NCI-H510A (cell line): Measurements from ENCODE around the gene ITGA11.

Experiments used
- DNase-seq: peaks from one replicate; lab custom pipeline; 2025; lab: John Stamatoyannopoulos, UW

ITGA11 gene

DNA sequence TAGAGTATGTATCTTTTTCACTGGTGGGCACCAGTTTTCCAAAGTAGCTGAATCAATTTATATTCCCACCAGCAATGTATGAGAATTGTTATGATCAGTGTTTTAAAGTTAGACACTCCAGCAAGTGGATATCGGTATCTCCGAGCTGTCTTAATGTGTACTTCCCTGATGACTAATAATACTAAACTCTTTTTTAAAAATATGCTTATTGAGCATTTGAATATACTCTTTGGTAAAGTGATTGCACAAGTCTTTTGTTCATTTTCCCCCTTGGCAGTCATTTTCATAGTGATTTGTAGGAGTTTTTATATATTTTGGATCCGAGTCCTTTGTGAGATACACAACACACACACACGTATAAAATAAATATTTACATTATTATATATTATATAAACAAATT is 166.9 kb downstream of the ITGA11 start:
- no peak for DNase-seq

DNA sequence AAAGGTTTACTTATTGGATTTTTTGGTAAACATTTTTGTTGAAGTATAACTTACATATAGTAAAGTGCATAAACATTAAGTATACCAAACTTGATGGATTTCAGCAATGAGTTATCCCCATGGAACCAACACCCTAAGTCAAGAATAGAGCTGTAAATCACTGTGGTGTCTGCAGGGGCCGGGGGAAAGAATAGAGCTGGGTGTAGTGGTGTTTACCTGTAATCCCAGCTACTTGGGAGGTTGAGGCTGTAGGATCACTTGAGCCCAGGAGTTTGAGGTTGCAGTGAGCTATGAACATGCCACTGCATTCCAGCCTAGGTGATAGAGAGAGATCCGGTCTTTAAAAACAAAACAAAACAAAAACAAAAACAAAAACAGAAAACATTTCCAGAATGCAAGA is 167.7 kb downstream of the ITGA11 start:
- no peak for DNase-seq

DNA sequence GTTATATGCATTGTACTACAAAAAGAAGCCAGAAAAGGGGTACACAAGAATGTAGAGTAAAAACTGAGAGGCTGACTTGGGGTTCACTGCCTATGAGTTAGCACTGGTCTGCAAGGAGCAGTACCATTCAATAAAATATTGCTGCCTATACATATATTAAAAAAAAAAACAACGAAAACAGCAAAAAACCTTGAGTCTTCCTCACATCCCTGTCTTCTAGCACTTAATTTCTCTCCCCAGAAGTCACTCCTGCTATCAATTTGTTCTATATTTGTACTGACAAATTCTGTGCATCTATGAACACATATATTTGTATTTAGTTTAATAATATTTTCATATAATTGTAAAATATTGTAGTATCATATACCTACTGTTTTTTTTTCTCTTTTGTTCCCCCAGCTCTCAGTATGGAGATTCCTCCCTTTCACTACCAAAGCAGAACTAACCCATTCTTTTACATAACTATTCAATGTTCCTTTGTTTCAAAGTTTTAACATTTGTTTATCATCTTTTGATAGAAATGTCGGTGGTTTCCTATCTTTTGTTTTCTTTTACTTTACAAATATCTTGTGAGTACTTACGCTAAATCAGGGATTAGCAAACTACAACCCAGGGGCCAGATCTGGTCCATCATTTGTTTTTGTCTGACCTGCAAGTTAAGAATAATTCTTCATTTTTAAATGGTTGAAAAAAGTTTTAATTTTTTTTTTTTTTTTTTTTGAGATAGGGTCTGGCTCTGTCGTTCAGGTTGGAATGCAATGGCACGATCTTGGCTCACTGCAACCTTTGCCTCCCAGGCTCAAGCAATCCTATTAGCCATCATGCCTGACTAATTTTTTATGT is 169.2 kb downstream of the ITGA11 start:
- no peak for DNase-seq

DNA sequence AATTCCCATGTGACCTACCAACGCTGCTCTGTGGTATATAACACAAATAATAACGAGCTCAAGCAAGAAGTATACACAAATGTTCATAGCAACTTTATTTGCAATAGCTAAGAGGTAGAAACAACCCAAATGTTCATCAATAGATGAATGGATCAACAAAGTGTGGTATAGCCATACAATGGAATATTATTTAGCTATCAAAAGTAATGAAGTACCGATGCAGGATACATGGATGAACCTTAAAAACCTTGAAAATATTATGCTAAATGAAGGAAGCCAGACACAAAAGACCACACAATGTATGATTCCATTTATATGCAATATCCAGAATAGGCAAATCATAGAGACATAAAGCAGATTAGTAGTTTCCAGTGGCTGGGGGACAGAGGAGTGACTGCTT is 170.0 kb downstream of the ITGA11 start:
- no peak for DNase-seq

DNA sequence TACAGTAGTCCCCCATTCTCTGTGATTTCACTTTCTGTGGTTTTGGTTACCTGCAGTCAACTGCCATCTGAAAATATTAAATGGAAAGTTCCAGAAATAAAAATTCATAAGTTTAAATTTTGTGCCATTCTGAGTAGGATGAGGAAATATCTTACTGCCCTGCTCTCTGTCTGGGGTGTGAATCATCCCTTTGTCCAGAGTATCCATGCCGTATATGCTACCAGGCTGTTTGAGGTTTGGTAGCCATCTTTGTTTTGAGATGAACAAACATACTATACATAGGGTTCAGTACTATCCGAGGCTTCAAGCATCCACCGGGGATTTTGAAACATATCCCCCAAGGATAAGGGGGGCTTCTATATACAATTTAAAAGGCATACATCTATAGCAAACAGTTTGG is 170.7 kb downstream of the ITGA11 start:
- no peak for DNase-seq

DNA sequence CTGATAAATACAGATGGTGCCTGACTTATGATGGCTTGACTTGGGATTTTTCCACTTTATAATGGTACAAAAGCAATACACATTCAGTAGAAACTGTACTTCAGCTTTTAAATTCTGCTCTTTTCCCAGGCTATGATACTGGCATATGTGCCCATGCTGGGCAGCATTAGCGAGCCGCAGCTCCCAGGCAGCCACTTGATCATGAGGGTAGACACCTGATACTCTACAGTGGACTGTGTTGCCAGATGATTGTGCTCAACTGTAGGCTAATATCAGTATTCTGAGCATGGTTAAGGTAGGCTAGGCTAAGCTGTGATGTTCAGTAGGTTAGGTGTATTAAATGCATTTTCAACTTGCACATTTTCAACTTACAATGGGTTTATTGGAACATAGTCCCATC is 172.1 kb downstream of the ITGA11 start:
- peak; percentile 37 for DNase-seq

DNA sequence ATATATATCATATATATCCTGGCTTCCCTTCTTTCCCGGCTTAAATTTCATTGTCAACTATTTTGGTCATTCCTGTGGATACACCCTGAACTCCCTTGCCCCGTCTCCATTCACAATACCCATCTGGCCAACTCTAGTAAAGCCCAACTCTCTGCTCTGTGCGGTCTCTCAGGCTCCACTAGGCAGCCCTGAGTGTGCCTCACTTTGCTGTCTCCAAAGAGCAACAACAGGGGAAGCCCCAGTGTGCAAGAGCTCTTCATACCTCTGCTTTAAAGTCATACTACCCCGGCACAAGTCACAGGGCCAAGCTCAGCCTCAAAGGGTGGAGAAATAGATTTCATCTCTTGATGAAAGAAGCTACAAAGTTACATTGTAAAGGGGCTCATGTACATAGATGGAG is 173.3 kb downstream of the ITGA11 start:
- DNase-seq, result no peak

DNA sequence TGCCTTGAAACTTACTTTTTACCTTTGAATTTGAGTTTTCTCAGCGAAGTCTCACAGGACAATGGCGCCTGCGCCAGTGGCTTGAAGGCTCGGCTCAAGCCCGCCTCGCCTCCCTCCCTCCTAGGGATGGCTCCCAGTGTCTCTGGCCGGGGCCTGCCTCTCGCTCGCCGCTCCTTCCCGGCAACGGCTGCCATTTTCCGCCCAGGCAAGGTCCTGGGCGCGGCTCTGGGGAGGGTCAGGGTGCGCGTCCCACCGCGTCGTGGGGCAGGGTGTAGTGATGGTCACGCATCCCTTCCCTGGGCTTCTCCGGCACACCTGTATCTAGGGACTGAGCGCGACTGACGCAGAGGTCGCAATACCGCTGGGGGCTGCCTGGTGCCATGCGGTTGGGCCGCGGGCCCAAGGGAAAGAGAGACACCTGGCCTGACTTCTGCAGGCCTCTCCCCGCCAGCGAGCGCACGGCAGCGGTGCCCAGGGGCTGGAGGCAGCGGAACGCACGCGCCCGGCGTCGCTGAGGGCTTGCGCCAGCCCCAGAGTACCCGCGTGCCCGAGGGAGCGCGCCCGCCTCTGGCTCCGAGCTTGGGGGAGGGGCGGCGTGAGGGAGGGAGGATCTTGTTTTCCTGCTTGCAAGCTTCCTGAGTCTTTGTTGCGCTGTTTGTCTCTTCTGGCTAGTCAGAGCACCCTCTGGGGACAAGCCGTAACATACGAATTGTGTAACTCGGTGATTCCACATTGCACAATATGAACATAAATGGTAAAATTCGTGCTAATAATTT is 175.1 kb downstream of the ITGA11 start:
- peak; percentile 66 for DNase-seq

DNA sequence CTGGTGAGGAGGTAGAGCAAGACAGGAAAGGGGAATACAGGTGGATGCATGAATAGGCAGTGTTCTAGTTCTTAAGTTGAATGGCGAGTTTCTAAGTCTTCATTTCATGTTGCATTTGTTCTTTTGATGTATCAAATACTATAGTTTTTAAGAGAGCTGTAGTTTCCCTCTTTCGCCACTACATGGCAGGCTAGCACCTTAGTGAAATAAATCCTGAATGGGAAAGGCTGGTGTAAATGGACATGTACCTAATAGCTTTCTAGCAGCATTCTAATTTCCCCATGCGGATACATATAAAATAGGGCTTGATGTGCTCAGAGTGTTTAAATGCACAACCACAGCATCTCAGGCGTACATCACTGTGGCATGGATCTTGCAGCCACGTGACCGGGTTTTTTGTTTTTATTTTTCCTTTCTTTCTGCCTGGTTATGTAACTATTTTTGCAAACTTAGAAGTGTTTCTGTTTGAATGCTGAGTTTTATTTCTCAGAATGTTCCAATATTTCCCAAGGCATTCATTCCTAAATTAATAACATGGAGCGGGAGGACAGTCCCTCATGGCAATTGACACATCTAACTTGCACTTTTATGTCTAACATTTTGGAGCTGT is 178.9 kb downstream of the ITGA11 start:
- DNase-seq, result peak; percentile 29

DNA sequence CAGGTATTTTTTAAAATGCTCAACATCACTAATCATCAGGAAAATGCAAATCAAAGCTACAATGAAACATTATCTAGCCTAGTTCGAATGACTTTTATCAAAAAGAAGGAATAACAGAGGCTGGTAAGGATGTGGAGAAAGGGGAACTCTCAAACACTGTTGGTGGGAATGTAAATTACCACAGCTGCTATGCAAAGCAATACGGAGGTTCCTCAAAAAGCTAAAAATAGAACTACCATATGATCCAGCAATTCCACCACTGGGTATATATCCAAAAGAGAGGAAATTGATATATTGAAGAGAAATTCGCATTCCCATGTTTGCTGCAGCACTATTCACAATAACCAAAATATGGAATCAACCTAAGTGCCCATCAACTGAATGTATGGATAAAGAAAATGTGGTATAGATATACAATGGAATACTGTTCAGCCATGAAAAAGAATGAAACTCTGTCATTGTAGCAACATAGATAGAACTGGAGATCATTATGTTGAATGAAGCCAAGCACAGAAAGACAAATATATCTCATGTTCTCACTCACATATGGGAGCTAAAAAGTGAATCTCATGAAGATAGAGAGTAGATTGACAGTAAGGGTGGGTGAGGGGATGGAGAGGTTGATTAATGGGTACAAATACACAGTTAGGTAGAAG is 182.8 kb downstream of the ITGA11 start:
- no peak for DNase-seq
